ENCODE measurements around the gene ATP5MG. TPM values are rescaled to one million over a fixed set of nuclear protein-coding genes. Genes with fewer than 3 reads are reported as not detected.
"Not testable (repeated sequence)": the region's sequence is repeated elsewhere in the genome, so short reads cannot be mapped to it uniquely, and the experiment has no call there.

The ATP5MG gene
- total RNA-seq, 1 donor from 2014 or later: 45.2 TPM

DNA sequence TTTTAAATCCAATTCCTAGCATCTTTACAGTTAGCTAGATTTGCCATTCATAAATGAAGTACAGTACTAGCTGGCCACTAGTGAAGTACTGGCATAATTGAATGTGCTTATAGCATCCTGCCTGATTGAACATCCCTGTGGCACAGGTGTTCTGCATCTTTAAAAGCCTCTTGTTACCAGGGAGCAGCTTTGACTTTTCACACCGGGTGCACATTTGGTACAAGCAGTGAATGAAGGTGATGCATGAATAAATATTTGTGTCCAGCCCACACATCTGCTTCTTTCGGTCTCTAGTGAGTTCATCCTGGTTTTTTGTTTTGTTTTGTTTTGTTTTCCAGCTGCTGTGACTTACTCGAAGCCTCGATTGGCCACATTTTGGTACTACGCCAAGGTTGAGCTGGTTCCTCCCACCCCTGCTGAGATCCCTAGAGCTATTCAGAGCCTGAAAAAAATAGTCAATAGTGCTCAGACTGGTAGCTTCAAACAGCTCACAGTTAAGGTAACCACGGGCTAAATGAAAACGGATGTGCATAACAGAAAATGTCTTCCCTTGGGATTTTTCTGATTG, 5.3 kb downstream of the ATP5MG start:
- DNase-seq (ENCODE audit: low read depth): peak; percentile 62

DNA sequence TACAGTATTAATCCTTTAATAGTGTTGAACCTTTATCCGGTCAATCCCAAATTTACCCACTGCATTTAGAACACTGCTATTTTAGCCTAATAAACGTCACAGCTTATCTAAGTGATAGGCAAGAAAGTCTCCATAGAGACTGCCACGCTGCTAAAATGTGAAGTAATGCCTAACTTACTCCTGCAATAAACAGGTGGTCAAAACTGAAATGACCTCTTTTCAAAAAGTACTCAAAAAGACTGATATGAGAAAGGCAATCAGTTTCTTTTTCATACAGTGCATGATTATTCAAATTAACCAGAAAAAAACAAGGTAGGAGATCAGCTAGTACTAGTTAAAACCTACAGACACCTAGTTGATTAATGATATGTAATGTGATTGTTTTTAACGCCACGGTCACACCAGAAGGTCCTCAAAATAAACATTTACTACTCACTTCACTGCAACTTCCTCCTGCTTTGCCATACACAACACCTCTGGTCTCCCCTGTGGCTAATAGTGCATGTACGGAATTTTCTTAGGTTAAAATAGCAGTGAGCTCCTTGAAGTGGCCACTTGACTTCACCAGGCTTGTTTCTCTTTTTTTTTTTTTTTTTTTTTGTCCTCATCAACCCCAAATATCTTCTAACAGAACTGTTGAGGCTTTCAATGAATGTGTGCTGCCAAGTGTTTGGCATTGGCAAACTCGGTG, 8.8 kb downstream of the ATP5MG start:
- DNase-seq (ENCODE audit: low read depth): no peak

DNA sequence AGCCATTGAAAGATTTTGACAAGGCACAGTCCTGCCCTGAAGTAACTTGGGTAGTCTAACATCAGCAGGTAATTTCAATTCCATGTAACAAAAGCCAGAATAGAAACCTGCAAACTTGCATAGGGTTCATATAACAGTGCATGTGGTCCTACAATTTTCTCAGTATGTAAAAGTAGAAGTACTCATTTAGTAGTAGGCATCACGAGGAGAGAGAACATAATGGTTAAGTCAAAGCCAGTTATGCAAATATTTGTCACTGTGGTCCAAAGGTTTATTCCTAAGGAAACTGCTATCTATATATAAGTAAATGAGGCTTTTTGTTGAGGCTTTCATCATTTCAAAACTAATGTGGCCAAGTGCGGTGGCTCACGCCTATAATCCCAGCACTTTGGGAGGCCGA, 10.1 kb downstream of the ATP5MG start:
- DNase-seq (ENCODE audit: low read depth): no peak

DNA sequence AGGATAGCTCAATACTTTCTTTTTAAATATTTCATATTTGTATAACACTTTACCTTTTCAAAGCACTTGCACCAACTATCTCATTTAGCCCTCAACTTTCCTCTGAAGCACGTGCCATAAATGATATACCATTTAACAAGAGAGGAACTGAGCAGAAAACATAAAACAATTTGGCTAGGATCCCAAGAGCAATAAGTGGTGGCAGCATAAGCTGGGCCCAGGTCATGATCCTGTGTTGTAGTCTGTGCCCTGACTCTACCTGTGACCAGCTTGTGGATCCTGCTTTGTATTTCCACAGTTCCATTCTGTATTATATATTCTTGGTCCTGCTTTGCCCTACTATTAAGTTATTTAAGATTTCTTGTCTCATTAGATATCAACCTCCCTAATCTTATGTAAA, 11.5 kb downstream of the ATP5MG start:
- no peak for DNase-seq (ENCODE audit: low read depth)

DNA sequence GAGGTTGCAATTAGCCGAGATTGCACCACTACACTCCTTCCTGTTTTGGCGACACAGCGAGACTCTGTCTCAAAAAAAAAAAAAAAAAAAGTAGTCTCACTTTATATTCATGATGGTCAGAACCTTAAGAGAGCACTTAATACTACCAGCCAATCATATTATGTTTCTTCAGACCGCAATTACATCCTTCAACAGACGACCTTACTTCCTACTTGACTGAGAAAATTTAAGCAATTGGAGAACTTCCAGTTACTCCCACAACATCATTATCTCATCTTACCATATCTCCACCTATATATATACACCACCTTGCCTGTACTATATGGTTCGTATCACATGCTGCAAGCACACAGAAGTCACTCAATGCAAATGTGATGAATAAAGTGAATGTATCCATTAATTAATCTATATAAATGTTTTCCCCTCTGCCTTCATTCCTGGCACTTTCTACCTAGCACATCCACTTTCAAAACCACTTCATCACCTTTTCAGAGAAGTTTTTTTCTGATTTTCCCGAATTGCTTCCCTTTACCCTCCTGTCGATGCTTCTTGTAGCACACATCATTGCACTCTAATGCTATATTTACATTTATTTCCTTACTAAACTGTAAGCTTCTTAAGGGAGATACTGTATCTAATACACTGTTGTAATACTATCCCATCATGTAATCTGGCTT, 13.8 kb downstream of the ATP5MG start:
- DNase-seq (ENCODE audit: low read depth): no peak

DNA sequence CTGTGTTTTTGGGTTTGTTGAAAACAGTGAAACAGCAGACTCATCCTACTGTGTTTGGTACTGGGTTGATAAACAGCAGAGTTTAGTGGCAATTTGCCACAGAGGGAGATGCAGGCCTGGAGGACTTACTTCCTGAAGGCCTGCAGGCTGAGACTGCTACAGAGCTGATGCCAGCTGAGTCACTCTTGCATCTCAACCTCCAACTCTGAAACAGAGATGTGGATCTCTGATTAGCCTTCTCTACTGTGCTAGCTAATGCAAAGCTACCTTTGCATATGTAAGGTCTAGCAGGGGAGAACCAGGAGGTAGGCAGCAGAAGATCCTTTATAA, 14.3 kb downstream of the ATP5MG start:
- peak; percentile 70 for DNase-seq (ENCODE audit: low read depth)

DNA sequence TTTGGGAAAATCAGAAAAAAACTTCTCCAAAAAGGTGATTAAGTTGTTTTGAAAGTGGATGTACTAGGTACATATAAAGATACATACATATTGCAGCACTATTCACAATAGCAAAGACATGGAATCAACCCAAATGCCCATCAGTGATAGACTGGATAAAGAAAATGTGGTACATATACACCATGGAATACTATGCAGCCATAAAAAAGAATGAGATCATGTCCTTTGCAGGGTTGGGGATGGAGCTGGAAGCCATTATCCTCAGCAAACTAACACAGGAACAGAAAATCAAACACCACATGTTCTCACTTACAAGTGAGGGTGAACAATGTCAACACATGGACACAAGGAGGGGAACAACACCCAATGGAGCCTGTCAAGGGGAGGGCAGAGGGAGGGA, 15.5 kb downstream of the ATP5MG start:
- not testable (repeated sequence) for DNase-seq (ENCODE audit: low read depth)

DNA sequence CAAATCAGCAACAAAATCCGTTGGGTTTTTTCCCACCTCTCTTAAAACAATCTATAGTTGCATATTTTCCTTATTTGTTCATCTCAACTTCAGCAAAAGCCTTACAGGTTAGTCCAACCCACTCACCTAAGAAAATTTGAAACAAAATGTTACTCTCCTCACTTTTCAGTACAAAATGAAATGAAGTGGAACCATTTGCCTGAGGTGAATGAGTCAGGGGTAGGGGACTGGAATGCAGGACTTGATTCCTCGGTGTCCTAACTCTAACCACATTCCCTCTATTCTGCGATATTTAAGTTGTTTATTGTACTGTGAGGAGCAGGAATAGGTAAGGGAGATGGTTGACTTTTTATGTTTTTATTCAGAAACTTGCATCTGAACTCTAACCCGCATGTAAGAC, 16.4 kb downstream of the ATP5MG start:
- DNase-seq (ENCODE audit: low read depth): no peak

DNA sequence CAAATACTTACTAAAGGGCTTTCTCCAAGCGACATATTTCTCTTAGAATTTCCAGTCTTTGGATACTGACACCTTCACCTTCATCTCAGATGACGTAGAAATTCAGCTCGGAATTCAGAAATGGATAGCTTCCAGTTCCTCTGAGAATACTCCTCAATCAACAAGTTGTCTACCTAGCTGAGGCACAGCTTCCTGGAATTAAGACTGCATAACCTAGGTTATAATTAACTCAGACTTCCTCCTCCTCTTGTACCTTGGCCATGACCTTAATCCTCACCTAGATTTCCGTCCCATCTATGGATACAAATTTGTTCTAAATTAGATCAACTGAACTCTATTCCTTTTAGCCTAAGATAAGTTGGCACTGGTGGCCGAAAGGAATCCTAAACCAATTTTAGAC, 17.4 kb downstream of the ATP5MG start:
- DNase-seq (ENCODE audit: low read depth): no peak

DNA sequence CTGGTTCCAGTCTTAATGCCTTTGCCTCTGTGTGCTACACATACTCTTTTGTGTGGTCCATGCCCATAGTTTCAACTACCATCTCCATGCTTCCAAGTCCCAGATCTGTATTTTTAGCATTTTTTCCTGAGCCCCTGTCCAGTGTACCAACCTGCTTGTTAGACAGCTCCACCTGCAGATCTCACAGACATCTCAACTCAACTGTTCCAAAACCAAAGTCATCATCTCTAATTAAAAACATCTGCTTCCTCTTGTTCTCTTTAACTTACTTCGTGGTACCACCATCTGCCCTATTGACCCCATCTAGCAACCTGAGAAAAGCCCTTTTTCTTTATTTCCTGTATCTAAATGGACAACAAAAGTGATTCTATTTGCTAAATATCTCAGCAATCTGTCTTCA, 26.3 kb downstream of the ATP5MG start:
- no peak for DNase-seq (ENCODE audit: low read depth)

DNA sequence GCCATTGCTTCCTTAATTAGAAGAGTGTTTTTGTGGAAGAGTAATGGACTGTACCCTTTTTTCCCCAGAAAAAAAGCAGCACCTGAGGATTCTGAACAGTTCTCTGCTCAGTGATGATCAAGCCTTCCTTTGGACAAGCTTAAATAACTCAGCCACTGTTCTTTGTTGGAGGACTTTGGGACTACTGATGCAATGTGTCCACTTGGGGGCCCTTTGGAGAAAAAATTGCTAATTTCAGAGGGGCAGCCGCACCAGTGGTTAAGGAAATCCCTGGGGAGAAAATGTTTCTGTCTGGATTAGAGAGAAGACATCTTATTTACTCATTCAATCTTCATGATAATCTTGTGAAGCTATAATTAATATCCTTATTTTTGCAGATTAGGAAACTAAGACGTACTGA, 29.6 kb downstream of the ATP5MG start:
- DNase-seq (ENCODE audit: low read depth): no peak

DNA sequence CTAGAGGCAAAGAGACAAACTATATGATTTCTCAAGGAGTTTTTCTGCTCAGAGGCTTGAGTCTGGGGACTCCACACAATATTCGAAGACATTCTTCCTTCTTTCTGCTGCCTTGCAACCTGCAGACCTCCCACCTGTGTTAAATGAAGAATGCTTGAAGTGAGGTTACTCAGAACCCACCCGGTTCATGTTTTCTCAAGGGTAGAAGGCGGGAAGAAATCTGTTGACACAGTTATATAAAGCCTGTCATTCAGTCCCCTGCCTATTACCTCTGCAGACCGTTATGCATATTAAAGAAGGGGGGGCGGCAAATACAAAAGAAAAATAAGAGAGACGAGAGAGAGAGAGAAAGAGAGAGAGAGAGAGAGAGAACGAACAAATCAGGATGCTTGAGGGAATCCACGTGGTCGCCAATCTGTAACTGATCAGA, 32.7 kb downstream of the ATP5MG start:
- DNase-seq (ENCODE audit: low read depth): peak; percentile 24

DNA sequence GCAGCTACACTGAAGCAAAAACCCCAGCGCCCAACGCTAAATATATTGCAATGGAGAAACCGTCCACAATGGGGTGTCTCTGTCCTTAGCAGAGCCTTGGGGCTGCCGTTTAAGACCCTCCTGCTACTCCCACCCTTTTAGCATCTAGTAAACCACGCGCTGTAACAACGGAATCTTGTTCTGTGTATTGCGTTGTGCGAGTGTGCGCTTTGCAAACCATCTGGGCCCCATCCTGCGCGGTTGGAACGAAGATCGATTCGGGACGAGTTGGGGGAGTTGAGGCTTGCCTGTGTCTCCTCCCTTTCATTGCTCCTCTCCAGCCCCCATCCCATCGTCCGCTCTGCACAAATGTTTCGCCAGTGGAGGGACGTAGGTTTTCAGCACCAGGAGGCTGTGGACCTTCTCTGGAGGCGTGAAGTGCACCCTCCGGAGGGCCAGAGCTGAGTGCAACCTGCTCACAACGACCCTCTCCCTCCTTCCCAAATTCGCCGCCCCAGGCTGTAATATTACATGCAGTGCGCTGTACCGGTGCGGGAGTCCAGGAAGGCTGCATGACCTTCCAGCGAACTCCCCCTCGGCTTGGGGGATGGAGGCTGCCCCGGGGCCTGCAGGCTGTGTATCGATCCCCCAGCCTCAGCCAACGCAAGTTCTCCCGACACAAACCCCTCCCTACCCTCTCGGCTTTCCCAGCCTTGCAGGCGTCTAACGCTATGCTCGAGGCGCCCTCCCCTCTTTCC, 33.3 kb downstream of the ATP5MG start:
- DNase-seq (ENCODE audit: low read depth): peak; percentile 49

DNA sequence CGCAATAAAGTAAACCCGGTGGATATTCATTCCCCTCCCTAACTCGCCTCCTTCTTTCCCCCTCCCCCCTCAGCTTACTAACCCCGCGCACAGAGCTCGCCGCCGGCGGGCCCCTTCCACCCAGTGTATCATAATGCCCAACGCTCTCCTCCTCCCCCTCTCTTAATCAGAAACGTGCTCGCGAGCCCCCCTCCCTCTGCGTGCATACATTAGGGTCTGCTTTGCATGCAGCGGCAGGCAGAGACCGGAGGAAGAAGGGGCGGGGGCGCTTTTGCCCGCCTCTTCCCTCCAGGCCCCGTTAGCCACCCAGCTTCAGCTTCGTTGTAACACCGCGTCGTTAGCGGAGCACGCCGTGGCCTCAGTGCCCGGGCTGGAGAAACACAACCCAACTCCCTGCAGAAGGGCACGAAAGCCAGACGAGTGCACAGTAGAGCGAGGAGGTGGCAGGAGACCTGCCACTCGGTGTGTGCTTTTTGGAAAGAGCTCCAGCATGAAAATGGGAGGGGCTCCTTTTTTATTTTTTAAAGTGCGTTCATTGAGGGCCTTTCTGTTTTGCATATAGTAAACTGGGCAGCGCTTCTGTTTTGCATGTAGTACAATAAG, 34.0 kb downstream of the ATP5MG start:
- no peak for DNase-seq (ENCODE audit: low read depth)

DNA sequence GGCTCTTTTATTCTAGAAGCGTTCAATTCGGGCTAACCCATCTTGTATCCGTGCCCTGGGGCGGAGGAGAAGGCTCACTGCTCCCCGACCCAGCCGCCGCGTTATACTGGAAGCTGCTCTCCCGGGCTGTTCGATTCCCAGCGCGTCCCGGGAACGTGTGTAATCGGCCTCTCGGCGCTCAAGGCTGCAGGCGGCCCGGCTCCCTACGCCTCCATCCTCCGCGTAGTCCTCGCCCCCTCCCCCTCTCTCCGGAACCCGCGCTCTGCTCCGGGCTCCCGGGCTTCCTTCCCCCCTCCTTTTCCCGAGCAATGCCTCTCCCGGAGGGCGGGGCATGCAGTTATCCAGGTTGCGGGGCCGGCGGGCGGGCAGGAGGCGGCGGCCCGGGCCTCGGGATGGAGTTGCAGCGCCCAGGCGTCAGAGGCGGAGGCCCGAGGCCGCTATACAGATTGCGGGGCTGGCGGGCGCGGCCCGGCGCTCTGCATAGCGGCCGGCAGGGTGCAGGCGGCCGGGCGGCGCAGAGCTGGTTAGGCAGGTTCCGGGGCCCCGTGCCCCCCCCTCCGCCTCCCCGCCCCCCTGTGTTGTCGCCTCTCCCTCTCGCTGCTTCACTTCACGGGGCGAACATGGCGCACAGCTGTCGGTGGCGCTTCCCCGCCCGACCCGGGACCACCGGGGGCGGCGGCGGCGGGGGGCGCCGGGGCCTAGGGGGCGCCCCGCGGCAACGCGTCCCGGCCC, 34.7 kb downstream of the ATP5MG start, which contains the start of gene KMT2A:
KMT2A (plus strand) TSS at position 600 of the 732 bp plus-strand sequence; CDS start at position 621, 21 bp downstream.
- peak; percentile 97 for DNase-seq (ENCODE audit: low read depth)

DNA sequence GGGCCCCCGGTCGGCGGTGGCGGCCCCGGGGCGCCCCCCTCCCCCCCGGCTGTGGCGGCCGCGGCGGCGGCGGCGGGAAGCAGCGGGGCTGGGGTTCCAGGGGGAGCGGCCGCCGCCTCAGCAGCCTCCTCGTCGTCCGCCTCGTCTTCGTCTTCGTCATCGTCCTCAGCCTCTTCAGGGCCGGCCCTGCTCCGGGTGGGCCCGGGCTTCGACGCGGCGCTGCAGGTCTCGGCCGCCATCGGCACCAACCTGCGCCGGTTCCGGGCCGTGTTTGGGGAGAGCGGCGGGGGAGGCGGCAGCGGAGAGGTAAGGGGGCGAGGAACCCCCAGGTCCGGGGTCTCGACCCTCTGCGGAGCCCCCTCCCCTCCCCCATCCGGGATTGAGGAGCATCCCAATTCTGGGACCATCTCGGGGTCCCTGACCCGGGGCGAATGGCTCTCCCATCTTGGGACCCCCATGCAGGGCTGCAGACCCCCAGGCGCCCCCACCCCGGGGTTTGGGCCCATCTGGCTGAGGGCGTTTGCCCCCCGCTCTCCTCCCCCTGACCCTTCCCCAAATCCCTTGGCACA, 35.3 kb downstream of the ATP5MG start:
- DNase-seq (ENCODE audit: low read depth): no peak

DNA sequence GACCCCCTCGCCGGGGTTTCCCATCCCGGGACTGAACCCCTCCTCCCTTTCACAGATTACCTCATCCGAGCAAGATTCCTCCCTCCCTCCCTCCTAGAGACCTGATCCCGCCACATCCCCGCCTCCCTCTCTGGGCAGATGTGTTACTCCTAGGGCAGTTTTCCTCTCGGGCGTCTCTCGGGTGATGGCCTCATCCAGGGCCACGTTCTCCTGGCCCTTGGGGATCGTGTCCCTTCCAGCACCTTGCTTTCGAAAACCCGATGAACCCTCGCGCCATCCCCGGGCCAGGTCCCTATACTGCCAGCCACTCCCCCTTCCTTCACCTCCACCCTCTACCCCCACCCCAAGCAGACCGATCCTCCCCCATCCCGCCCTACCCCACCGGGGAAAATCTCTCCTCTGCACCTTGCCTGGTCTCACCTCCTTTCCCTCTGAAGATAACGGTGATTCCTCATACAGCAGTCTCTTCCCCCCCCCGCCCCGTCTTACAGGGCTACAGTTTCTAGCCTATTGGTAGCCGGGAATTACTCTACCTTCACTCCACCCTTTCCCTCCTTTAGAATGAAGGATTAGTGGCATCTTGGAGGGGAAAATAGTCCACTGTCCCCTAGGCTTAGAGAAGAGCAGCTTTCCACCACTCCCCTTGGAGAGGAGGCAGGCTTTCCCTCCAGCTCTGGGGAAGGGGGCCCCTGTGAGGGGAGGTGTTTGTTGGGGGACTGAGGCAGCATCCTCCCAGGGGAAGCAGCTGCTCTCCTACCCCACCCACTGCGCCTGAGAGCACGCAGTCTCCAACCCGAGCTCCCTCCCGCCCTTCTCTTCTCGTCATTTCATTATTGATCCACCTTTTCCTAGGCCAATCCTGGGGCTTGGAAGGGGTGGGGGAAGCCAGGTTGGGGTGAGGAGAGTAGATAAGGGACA, 36.1 kb downstream of the ATP5MG start:
- peak; percentile 34 for DNase-seq (ENCODE audit: low read depth)

DNA sequence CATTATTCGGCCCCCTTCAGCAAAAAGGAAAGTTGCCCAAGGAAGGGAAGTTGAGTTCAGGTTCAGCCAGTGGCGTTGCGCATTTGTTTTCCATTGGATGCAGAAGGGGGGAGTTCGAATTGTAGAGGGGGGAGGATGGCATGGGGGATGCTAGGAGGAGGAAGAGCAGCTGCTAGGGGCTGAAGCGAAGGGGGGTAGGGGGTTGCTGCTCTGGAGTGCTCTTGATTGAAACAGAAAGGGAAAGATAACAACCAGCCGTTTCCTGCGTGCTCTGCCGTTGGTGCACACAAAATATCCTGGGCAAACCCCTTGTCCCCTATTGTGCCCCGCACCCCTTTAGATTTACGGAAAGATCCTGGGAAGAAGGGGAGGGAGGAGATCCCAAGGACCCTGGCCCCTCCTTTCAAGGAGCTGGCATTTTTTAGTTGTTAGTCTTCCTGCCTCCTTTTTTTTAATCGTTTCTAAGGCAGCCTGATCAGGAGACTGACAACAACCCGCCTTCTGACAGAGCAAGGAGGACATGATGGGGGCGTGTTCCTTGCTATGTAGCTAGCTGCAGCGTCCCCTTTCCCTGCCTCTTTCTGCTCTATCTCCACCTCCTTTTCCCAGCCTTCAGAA, 37.0 kb downstream of the ATP5MG start:
- DNase-seq (ENCODE audit: low read depth): peak; percentile 79

DNA sequence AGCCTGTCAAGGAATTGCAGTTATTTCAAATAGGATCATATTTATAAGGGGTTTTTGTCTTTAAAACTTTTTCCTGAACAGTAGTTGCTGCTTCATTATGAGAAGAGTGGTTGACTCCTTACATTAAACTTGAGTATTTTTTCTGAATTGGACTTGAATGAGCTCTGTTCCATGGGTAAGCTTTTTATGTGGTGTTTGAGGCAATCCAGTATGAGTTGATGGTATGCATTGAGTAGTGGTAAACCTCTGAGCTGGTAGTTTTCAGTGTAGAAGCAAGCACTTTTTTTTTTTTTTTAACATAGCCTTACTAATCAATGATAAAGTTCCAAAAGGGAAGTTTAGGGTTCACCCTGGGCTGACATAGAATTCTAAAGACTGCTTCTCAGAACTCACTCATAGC, 38.2 kb downstream of the ATP5MG start:
- no peak for DNase-seq (ENCODE audit: low read depth)
